Activated CD4-positive, CD25-positive, alpha-beta regulatory T cell (primary cell): ENCODE data around the gene UBE3C.

Experiments used
- DNase-seq, 4 experiments: peaks; one replicate each; lab custom pipeline; 2025; lab: John Stamatoyannopoulos, UW

The UBE3C gene

GRCh38 chr7:157292770-157293412 lies 154.2 kb downstream of the UBE3C start:
- no peak for DNase-seq

GRCh38 chr7:157293413-157293788 lies 154.7 kb downstream of the UBE3C start:
- DNase-seq: no peak

GRCh38 chr7:157294773-157295172 lies 156.0 kb downstream of the UBE3C start:
- DNase-seq: no peak

- DNase-seq: no peak
Observed at GRCh38 chr7:157295338-157295737, 156.6 kb downstream of the UBE3C start.

GRCh38 chr7:157297185-157297584 lies 158.5 kb downstream of the UBE3C start:
- DNase-seq: no peak

GRCh38 chr7:157299317-157299612 lies 160.5 kb downstream of the UBE3C start:
- DNase-seq: no peak

- DNase-seq: no peak
Observed at GRCh38 chr7:157299613-157300368, 161.1 kb downstream of the UBE3C start.

GRCh38 chr7:157300369-157300825 lies 161.7 kb downstream of the UBE3C start:
- no peak for DNase-seq

GRCh38 chr7:157301610-157302120 lies 162.9 kb downstream of the UBE3C start:
- no peak for DNase-seq

GRCh38 chr7:157306846-157307838 lies 168.4 kb downstream of the UBE3C start:
- no peak for DNase-seq

- no peak for DNase-seq
Observed at GRCh38 chr7:157309988-157310668, 171.4 kb downstream of the UBE3C start.

GRCh38 chr7:157310676-157311185 lies 172.0 kb downstream of the UBE3C start:
- DNase-seq: no peak

GRCh38 chr7:157312941-157313340 lies 174.2 kb downstream of the UBE3C start:
- DNase-seq: no peak

GRCh38 chr7:157313645-157314044 lies 174.9 kb downstream of the UBE3C start:
- no peak for DNase-seq

- no peak for DNase-seq
Observed at GRCh38 chr7:157318015-157318706, 179.4 kb downstream of the UBE3C start.
